Measurements from ENCODE around the gene CIB2. TPM values are rescaled to one million over a fixed set of nuclear protein-coding genes. Genes with fewer than 3 reads are reported as not detected.

The CIB2 gene
- polyA plus RNA-seq, 1 donor from 2014 or later = 32.4 TPM

DNA sequence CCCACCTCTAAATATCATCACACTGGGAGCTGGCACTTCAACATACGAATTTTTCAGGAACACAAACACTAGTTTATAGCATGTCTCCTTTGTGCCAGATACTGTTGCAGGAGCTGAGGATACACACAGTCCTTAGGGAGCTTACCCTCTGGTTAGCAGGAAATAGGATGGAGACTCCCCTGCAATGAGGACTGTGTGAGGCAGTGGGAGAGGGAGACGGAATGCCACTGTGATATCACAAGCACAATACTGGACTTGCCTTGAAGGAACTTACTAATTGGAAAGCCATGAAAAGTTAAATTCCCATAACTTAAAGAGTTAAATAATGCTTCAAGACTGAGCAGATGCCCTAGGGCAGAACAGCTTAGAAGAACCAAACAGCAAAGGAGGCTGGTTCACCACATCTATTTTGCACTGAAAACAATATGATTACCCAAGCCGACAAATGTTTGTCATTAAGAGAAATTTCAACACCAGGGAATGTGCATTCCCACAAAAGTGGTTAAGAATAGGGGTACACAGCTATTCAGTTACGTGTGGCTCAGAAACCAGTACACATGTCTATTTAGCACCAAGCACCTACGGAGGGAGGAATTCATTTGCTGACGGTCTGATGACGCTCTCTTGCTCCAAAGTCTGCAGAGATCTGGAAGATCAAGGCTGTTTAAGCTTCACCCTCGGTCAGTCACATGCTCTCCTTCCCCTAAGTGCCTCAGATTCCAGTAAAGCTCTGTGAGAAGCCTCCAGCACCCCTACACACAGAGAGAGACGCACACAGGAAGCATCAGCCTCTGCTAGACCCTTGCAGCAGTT lies 59.0 kb downstream of the CIB2 start:
- no peak overlapping the region for H3K27ac ChIP-seq (ENCODE audit: low read length)
- no peak overlapping the region for H3K4me3 ChIP-seq (ENCODE audit: low read length)
- no peak overlapping the region for H3K4me2 ChIP-seq (ENCODE audit: low read length)

DNA sequence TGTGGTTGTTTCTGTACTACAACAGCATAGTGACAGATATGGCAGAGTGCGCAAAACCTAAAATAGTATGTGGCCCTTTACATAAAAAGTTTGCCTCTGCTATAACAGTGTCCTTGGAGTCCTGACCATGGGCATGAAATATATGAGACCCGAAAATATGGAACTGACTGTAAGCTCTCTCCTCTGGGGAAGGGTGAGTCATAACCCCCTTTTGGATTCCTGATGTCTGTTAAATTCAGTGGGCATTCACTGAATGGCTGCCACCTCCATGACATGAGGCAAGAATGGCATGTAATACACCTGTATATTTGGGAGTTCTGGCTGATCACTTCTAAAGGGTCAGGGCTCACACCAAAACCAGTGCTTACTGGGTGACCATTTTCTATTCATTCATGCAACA lies 59.9 kb downstream of the CIB2 start:
- Histone ChIP-seq H3K4me3 (ENCODE audit: low read length) (no peak overlapping the region), H3K4me2 (ENCODE audit: low read length) (no peak overlapping the region), H4K20me1 (ENCODE audit: insufficient read depth) (no peaks in the 10 kb centered on the region), H3K9me2 (ENCODE audit: insufficient read depth, low read length) (no peaks in the 10 kb centered on the region), H3K79me2 (replicated peaks; ENCODE audit: insufficient read depth, low read length) (peaks cover under 1% of the 10 kb centered on the region), H3K9me3 (ENCODE audit: low read length) (no peaks in the 10 kb centered on the region), H3K27ac (ENCODE audit: low read length) (no peak overlapping the region), H3K36me3 (ENCODE audit: insufficient read depth, low read length) (no peaks in the 10 kb centered on the region), H2AFZ (ENCODE audit: low read depth, low read length) (no peak overlapping the region), H3F3A (ENCODE audit: insufficient read depth, low read length, poor library complexity, severe bottlenecking) (no peaks in the 10 kb centered on the region), H3K27me3 (ENCODE audit: insufficient read depth, low read depth, low read length) (no peaks in the 10 kb centered on the region), H3K9ac (ENCODE audit: low read length) (no peak overlapping the region)
- TF ChIP-seq SMC3 (conservative IDR thresholded peaks at IDR 0.05; ENCODE audit: poor library complexity) (no peak), POLR2AphosphoS5 (IDR thresholded peaks at IDR 0.05) (no peak), MXI1 (conservative IDR thresholded peaks at IDR 0.05; ENCODE audit: poor library complexity, severe bottlenecking) (no peak), EP300 (conservative IDR thresholded peaks at IDR 0.05; ENCODE audit: poor library complexity, severe bottlenecking) (no peak)

More for the DNA sequence above, 59.0 kb downstream of the CIB2 start:
- Histone ChIP-seq H3F3A (ENCODE audit: insufficient read depth, low read length, poor library complexity, severe bottlenecking) (no peaks in the 10 kb centered on the region), H3K36me3 (ENCODE audit: insufficient read depth, low read length) (no peaks in the 10 kb centered on the region), H3K79me2 (replicated peaks; ENCODE audit: insufficient read depth, low read length) (peaks cover 6% of the 10 kb centered on the region), H3K9ac (ENCODE audit: low read length) (no peak overlapping the region), H3K9me3 (ENCODE audit: low read length) (no peaks in the 10 kb centered on the region), H3K27me3 (ENCODE audit: insufficient read depth, low read depth, low read length) (no peaks in the 10 kb centered on the region), H3K9me2 (ENCODE audit: insufficient read depth, low read length) (no peaks in the 10 kb centered on the region), H2AFZ (ENCODE audit: low read depth, low read length) (no peak overlapping the region), H4K20me1 (ENCODE audit: insufficient read depth) (no peaks in the 10 kb centered on the region)
- TF ChIP-seq, protein P1, sequence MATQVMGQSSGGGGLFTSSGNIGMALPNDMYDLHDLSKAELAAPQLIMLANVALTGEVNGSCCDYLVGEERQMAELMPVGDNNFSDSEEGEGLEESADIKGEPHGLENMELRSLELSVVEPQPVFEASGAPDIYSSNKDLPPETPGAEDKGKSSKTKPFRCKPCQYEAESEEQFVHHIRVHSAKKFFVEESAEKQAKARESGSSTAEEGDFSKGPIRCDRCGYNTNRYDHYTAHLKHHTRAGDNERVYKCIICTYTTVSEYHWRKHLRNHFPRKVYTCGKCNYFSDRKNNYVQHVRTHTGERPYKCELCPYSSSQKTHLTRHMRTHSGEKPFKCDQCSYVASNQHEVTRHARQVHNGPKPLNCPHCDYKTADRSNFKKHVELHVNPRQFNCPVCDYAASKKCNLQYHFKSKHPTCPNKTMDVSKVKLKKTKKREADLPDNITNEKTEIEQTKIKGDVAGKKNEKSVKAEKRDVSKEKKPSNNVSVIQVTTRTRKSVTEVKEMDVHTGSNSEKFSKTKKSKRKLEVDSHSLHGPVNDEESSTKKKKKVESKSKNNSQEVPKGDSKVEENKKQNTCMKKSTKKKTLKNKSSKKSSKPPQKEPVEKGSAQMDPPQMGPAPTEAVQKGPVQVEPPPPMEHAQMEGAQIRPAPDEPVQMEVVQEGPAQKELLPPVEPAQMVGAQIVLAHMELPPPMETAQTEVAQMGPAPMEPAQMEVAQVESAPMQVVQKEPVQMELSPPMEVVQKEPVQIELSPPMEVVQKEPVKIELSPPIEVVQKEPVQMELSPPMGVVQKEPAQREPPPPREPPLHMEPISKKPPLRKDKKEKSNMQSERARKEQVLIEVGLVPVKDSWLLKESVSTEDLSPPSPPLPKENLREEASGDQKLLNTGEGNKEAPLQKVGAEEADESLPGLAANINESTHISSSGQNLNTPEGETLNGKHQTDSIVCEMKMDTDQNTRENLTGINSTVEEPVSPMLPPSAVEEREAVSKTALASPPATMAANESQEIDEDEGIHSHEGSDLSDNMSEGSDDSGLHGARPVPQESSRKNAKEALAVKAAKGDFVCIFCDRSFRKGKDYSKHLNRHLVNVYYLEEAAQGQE (IDR thresholded peaks at IDR 0.05; ENCODE audit: borderline replicate concordance) = no peak
- TF ChIP-seq, protein P2, sequence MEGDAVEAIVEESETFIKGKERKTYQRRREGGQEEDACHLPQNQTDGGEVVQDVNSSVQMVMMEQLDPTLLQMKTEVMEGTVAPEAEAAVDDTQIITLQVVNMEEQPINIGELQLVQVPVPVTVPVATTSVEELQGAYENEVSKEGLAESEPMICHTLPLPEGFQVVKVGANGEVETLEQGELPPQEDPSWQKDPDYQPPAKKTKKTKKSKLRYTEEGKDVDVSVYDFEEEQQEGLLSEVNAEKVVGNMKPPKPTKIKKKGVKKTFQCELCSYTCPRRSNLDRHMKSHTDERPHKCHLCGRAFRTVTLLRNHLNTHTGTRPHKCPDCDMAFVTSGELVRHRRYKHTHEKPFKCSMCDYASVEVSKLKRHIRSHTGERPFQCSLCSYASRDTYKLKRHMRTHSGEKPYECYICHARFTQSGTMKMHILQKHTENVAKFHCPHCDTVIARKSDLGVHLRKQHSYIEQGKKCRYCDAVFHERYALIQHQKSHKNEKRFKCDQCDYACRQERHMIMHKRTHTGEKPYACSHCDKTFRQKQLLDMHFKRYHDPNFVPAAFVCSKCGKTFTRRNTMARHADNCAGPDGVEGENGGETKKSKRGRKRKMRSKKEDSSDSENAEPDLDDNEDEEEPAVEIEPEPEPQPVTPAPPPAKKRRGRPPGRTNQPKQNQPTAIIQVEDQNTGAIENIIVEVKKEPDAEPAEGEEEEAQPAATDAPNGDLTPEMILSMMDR (IDR thresholded peaks at IDR 0.05; ENCODE audit: poor library complexity, severe bottlenecking) = no peak
- no peak for TF ChIP-seq MXI1 (conservative IDR thresholded peaks at IDR 0.05; ENCODE audit: poor library complexity, severe bottlenecking)
- no peak for TF ChIP-seq POLR2AphosphoS5 (IDR thresholded peaks at IDR 0.05)
- no peak for TF ChIP-seq TAF1 (IDR thresholded peaks at IDR 0.05; ENCODE audit: low read depth)

All from neural cell (in vitro differentiated cells).